Measurements from ENCODE around the gene EIF4G2.
"Not testable (repeated sequence)": the region's sequence is repeated elsewhere in the genome, so short reads cannot be mapped to it uniquely, and the experiment has no call there.

The EIF4G2 gene

DNA sequence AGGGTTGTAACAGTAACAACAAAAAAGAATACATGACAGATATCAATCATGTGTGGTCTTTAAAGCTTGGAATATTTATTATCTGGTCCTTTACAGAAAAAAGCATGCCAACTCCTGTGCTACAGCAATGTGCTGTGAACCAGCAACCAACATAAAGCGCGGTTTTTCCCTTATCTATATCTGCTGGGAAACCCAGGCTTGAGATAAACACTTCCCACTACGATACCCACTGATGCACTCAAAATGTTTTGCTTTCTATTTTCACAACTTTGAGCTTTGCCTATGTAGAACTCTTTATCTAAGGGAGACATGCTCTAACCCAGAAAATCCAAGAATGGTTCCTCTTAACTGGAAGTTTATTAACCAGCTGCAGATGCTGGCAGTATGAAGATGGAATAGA, 30.2 kb upstream of the EIF4G2 start:
- H3K4me3 ChIP-seq (ENCODE audit: low read depth, low read length), result no peak overlapping the region

DNA sequence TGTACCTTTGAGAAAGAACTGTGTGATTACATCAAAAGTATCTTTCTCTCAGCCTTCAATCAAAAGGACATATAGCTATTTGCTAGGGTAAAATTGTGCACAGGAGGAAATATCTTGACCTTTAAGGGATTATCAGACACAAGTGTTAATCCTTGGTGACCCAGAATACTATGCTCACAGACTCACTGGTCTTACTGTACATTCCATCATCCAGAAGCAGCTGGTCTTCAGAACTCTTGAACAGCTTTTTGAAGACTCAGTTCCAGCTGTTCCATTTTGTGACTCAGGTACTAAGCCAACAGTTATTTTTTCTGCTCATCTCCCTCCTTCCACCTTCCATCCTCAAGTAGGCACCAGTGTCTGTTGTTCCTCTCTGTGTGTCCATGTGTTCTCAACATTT, 29.4 kb upstream of the EIF4G2 start:
- Histone ChIP-seq H3K27me3 (replicated peaks) (no peaks in the 10 kb centered on the region), H3K27ac (no peak overlapping the region), H3K36me3 (replicated peaks) (no peaks in the 10 kb centered on the region), H3K4me3 (ENCODE audit: low read depth, low read length) (no peak overlapping the region)
- in situ Hi-C loops (cut with HindIII; ENCODE audit: low pct_ligation_motif_present, low sequenced_read_pairs), result loop anchor here (25.0 kb wide), 1 partner anchor 174 kb away; no protein-coding TSS in a partner anchor
- DNase-seq, result no peak
- TF ChIP-seq, protein P1, sequence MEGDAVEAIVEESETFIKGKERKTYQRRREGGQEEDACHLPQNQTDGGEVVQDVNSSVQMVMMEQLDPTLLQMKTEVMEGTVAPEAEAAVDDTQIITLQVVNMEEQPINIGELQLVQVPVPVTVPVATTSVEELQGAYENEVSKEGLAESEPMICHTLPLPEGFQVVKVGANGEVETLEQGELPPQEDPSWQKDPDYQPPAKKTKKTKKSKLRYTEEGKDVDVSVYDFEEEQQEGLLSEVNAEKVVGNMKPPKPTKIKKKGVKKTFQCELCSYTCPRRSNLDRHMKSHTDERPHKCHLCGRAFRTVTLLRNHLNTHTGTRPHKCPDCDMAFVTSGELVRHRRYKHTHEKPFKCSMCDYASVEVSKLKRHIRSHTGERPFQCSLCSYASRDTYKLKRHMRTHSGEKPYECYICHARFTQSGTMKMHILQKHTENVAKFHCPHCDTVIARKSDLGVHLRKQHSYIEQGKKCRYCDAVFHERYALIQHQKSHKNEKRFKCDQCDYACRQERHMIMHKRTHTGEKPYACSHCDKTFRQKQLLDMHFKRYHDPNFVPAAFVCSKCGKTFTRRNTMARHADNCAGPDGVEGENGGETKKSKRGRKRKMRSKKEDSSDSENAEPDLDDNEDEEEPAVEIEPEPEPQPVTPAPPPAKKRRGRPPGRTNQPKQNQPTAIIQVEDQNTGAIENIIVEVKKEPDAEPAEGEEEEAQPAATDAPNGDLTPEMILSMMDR (IDR thresholded peaks at IDR 0.05; ENCODE audit: low read depth, low read length, missing control alignments), result no peak

More for the DNA sequence above, 30.2 kb upstream of the EIF4G2 start:
- Histone ChIP-seq H3K27ac (no peak overlapping the region), H3K27me3 (replicated peaks) (no peaks in the 10 kb centered on the region), H3K36me3 (replicated peaks) (no peaks in the 10 kb centered on the region)
- TF ChIP-seq, protein P1 (IDR thresholded peaks at IDR 0.05; ENCODE audit: low read depth, low read length, missing control alignments), result no peak
- in situ Hi-C loops (cut with HindIII; ENCODE audit: low pct_ligation_motif_present, low sequenced_read_pairs), result loop anchor here (25.0 kb wide), 1 partner anchor 173 kb away; no protein-coding TSS in a partner anchor
- no peak for DNase-seq

DNA sequence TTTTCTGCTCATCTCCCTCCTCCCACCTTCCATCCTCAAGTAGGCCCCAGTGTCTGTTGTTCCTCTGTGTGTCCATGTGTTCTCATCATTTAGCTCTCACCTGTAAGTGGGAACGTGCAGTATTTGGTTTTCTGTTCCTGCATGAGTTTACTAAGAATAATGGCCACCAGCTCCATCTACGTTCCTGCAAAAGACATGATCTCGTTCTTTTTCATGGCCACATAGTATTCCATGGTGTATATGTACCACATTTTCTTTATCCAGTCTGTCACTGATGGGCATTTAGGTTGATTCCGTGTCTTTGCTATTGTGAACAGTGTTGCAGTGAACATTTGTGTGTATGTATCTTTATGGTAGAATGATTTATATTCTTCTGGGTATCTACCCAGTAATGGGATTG, 28.2 kb upstream of the EIF4G2 start:
- not testable (repeated sequence) for H3K27ac ChIP-seq; DNase-seq; H3K36me3 ChIP-seq (replicated peaks); H3K4me3 ChIP-seq (ENCODE audit: low read depth, low read length); H3K27me3 ChIP-seq (replicated peaks)
- in situ Hi-C loops (cut with HindIII; ENCODE audit: low pct_ligation_motif_present, low sequenced_read_pairs), result loop anchor here (25.0 kb wide), 1 partner anchor 175 kb away; no protein-coding TSS in a partner anchor

DNA sequence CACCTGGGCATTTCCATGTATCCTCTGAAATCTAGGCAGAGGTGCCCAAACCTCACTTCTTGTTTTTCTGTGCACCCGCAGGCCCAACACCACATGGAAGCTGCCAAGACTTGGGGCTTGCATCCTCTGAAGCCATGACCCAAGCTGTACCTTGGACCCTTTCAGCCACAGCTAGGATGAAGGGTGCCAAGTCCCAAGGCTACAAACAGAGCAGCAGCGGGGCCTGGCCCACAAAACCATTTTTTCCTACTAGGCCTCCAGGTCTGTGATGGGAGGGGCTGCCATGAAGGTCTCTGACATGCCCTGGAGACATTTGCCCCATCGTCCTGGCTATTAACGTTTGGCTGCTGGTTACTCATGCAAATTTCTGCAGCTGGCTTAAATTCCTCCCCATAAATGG, 20.4 kb upstream of the EIF4G2 start:
- in situ Hi-C loops (cut with HindIII; ENCODE audit: low pct_ligation_motif_present, low sequenced_read_pairs), result loop anchor here (25.0 kb wide), 1 partner anchor 183 kb away; no protein-coding TSS in a partner anchor
- Histone ChIP-seq H3K27ac (no peak overlapping the region), H3K4me3 (ENCODE audit: low read depth, low read length) (no peak overlapping the region), H3K36me3 (replicated peaks) (no peaks in the 10 kb centered on the region), H3K27me3 (replicated peaks) (no peaks in the 10 kb centered on the region)
- DNase-seq, result no peak
- TF ChIP-seq, protein P1 (IDR thresholded peaks at IDR 0.05; ENCODE audit: low read depth, low read length, missing control alignments), result no peak

DNA sequence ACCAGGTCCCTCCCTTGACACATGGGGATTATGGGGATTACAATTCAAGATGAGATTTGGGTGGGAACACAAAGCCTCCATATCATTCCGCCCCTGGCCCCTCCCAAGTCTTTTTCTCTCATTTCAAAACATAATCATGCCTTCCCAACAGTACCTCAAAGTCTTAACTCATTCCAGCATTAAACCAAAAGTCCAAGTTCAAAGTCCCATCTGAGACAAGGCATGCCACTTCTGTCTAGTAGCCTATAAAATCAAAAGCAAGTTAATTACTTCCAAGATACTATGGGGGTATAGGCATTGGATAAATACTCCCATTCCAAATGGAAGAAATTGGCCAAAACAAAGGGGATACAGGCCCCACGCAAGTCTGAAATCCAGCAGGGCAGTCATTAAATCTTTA, 19.7 kb upstream of the EIF4G2 start:
- TF ChIP-seq, protein P1 (IDR thresholded peaks at IDR 0.05; ENCODE audit: low read depth, low read length, missing control alignments), result no peak
- Histone ChIP-seq H3K27me3 (replicated peaks) (no peaks in the 10 kb centered on the region), H3K36me3 (replicated peaks) (no peaks in the 10 kb centered on the region), H3K27ac (no peak overlapping the region), H3K4me3 (ENCODE audit: low read depth, low read length) (no peak overlapping the region)
- in situ Hi-C loops (cut with HindIII; ENCODE audit: low pct_ligation_motif_present, low sequenced_read_pairs), result loop anchor here (25.0 kb wide), 1 partner anchor 184 kb away; no protein-coding TSS in a partner anchor
- no peak for DNase-seq

DNA sequence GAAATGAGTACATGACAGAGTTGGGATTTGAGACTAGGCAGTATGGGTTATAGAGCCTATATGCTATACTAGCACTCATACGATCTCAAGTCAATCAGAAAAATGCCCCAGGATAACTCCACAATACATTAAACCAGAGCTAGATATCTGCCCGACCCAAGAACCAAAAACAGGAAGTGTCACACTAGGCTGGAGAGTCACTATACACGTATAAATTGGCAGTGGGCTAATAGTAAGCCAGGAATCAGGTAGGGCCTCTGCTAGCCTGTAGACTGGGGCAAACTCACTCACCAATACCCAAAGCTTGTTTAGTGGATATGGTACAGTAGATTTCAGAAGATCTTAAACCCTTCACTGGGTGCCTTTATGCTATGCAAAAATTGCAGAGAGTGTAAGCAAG, 16.2 kb upstream of the EIF4G2 start:
- Histone ChIP-seq H3K27ac (no peak overlapping the region), H3K36me3 (replicated peaks) (no peaks in the 10 kb centered on the region), H3K4me3 (ENCODE audit: low read depth, low read length) (no peak overlapping the region), H3K27me3 (replicated peaks) (no peaks in the 10 kb centered on the region)
- in situ Hi-C loops (cut with HindIII; ENCODE audit: low pct_ligation_motif_present, low sequenced_read_pairs), result loop anchor here (25.0 kb wide), 1 partner anchor 187 kb away; no protein-coding TSS in a partner anchor
- no peak for DNase-seq
- TF ChIP-seq, protein P1 (IDR thresholded peaks at IDR 0.05; ENCODE audit: low read depth, low read length, missing control alignments), result no peak

All from brain microvascular endothelial cell (primary cell).